Muscle layer of duodenum (tissue), 2 donors: ENCODE data around the gene MUC6.
"Not testable (repeated sequence)": the region's sequence is repeated elsewhere in the genome, so short reads cannot be mapped to it uniquely, and the experiment has no call there.

Experiments
- H3K27ac ChIP-seq: one replicate; pipeline ENCODE4 v1.7.0; 2013; ENCODE audit warnings: mild to moderate bottlenecking, low read length
- H3K27me3 ChIP-seq: one replicate; pipeline ENCODE4 v1.7.0; 2013; ENCODE audit warnings: low read depth, mild to moderate bottlenecking, control low read depth, low read length
- H3K36me3 ChIP-seq, 2 donors: one replicate each; pipeline ENCODE4 v1.7.0; 2013; ENCODE audit warnings: low read length in 2 of 2, control low read depth in 1 of 2, mild to moderate bottlenecking in 1 of 2; ENCODE audit not compliant: insufficient read depth in 2 of 2, control insufficient read depth in 1 of 2
- H3K4me1 ChIP-seq, 2 donors: one replicate each; pipeline ENCODE4 v1.7.0; 2013; ENCODE audit warnings: low read length in 2 of 2, mild to moderate bottlenecking in 2 of 2, control low read depth in 1 of 2, moderate library complexity in 1 of 2; ENCODE audit not compliant: insufficient read depth in 2 of 2, control insufficient read depth in 1 of 2
- H3K4me3 ChIP-seq, 2 donors: one replicate each; pipeline ENCODE4 v1.7.0; 2013; ENCODE audit warnings: low read length in 2 of 2, low read depth in 1 of 2, mild to moderate bottlenecking in 1 of 2
- H3K9me3 ChIP-seq, 2 donors: one replicate each; pipeline ENCODE4 v1.7.0; 2013; ENCODE audit warnings: low read length in 2 of 2, control low read depth in 1 of 2, mild to moderate bottlenecking in 1 of 2; ENCODE audit not compliant: control insufficient read depth in 1 of 2
- donor health status: healthy.

Gene MUC6

GRCh38 chr11:984546-984945 is 52.0 kb downstream of the MUC6 start:
- Histone ChIP-seq H3K27me3 (no peaks in the 10 kb centered on the region), H3K27ac (no peak overlapping the region), H3K9me3 (no peaks in the 10 kb centered on the region), H3K36me3 (peaks cover 48 to 77% of the 10 kb centered on the region in 2 donors), H3K4me1 (no peaks in the 10 kb centered on the region), H3K4me3 (no peak overlapping the region)

GRCh38 chr11:981764-982163 is 54.8 kb downstream of the MUC6 start:
- H3K4me1 ChIP-seq = no peaks in the 10 kb centered on the region
- no peak overlapping the region for H3K4me3 ChIP-seq
- H3K27ac ChIP-seq = no peak overlapping the region
- no peaks in the 10 kb centered on the region for H3K27me3 ChIP-seq
- H3K36me3 ChIP-seq = peaks cover 50 to 77% of the 10 kb centered on the region in 2 donors
- no peaks in the 10 kb centered on the region for H3K9me3 ChIP-seq

GRCh38 chr11:980438-981357 is 55.8 kb downstream of the MUC6 start:
- no peaks in the 10 kb centered on the region for H3K4me1 ChIP-seq
- no peaks in the 10 kb centered on the region for H3K9me3 ChIP-seq
- no peaks in the 10 kb centered on the region for H3K27me3 ChIP-seq
- peaks cover 42 to 73% of the 10 kb centered on the region in 2 donors for H3K36me3 ChIP-seq
- H3K4me3 ChIP-seq = no peak overlapping the region
- H3K27ac ChIP-seq = no peak overlapping the region

- no peak overlapping the region for H3K4me3 ChIP-seq
- H3K27me3 ChIP-seq = no peaks in the 10 kb centered on the region
- no peak overlapping the region for H3K27ac ChIP-seq
- H3K4me1 ChIP-seq = no peaks in the 10 kb centered on the region
- no peaks in the 10 kb centered on the region for H3K9me3 ChIP-seq
- H3K36me3 ChIP-seq = peaks cover 30 to 68% of the 10 kb centered on the region in 2 donors
Measured at GRCh38 chr11:978781-979180, 57.7 kb downstream of the MUC6 start.

- no peaks in the 10 kb centered on the region for H3K27me3 ChIP-seq
- no peaks in the 10 kb centered on the region for H3K4me1 ChIP-seq
- no peaks in the 10 kb centered on the region for H3K9me3 ChIP-seq
- no peak overlapping the region for H3K4me3 ChIP-seq
- peaks cover 32 to 72% of the 10 kb centered on the region in 2 donors for H3K36me3 ChIP-seq
- no peak overlapping the region for H3K27ac ChIP-seq
Measured at GRCh38 chr11:977830-978720, 58.4 kb downstream of the MUC6 start.

- no peak overlapping the region for H3K4me3 ChIP-seq
- H3K9me3 ChIP-seq = no peaks in the 10 kb centered on the region
- H3K36me3 ChIP-seq = peaks cover 46 to 80% of the 10 kb centered on the region in 2 donors
- no peak overlapping the region for H3K27ac ChIP-seq
- H3K27me3 ChIP-seq = no peaks in the 10 kb centered on the region
- H3K4me1 ChIP-seq = no peaks in the 10 kb centered on the region
Measured at GRCh38 chr11:976431-977160, 59.9 kb downstream of the MUC6 start.

- Histone ChIP-seq H3K36me3 (peaks cover 47 to 76% of the 10 kb centered on the region in 2 donors), H3K9me3 (no peaks in the 10 kb centered on the region), H3K27me3 (no peaks in the 10 kb centered on the region), H3K27ac (no peak overlapping the region), H3K4me3 (no peak overlapping the region), H3K4me1 (no peaks in the 10 kb centered on the region)
Measured at GRCh38 chr11:975827-976226, 60.7 kb downstream of the MUC6 start.

- peaks cover 49 to 75% of the 10 kb centered on the region in 2 donors for H3K36me3 ChIP-seq
- not testable (repeated sequence) for H3K4me1 ChIP-seq, H3K4me3 ChIP-seq, H3K27me3 ChIP-seq, H3K9me3 ChIP-seq, H3K27ac ChIP-seq
Measured at GRCh38 chr11:975376-975775, 61.1 kb downstream of the MUC6 start.

- no peak overlapping the region for H3K27ac ChIP-seq
- peaks cover 45 to 66% of the 10 kb centered on the region in 2 donors for H3K36me3 ChIP-seq
- no peak overlapping the region for H3K4me3 ChIP-seq
- H3K27me3 ChIP-seq = no peaks in the 10 kb centered on the region
- no peaks in the 10 kb centered on the region for H3K4me1 ChIP-seq
- H3K9me3 ChIP-seq = no peaks in the 10 kb centered on the region
Measured at GRCh38 chr11:973237-973636, 63.3 kb downstream of the MUC6 start.

GRCh38 chr11:972523-973211 is 63.9 kb downstream of the MUC6 start:
- Histone ChIP-seq H3K4me3 (no peak overlapping the region), H3K36me3 (peaks cover 40 to 66% of the 10 kb centered on the region in 2 donors), H3K27me3 (no peaks in the 10 kb centered on the region), H3K9me3 (no peaks in the 10 kb centered on the region), H3K27ac (no peak overlapping the region), H3K4me1 (no peaks in the 10 kb centered on the region)
